CD14-positive monocyte (primary cell): ENCODE measurements around the gene OTOS. TPM values are rescaled to one million over a fixed set of nuclear protein-coding genes. Genes with fewer than 3 reads are reported as not detected.

Experiments used
- DNase-seq, 3 donors: peaks; one replicate each; pipeline ENCODE4 v3.0.0-alpha.2; 2011 to 2022
- H2AFZ ChIP-seq: 2 replicates; pipeline ENCODE4 v1.6.0; 2012; ENCODE audit warnings: mild to moderate bottlenecking, low read depth, low read length, inconsistent platforms; ENCODE audit not compliant: insufficient read depth, poor library complexity, severe bottlenecking
- H3K27ac ChIP-seq, 2 donors: 1 replicate in 1 of 2; 2 replicates in 1 of 2; pipeline ENCODE4 v1.5.1; 2012 to 2013; ENCODE audit warnings: low read length in 2 of 2, control low read depth in 1 of 2, inconsistent platforms in 1 of 2, low read depth in 1 of 2, mild to moderate bottlenecking in 1 of 2
- H3K27me3 ChIP-seq, 2 donors: one replicate each; pipeline versions ENCODE4 v1.6.0 to v1.6.1; 2011 to 2013; ENCODE audit warnings: low read length in 2 of 2; ENCODE audit not compliant: control insufficient read depth in 2 of 2, insufficient read depth in 2 of 2
- H3K36me3 ChIP-seq, 2 donors: replicated peaks in 1 of 2; 1 replicate in 1 of 2; 2 replicates in 1 of 2; pipeline versions ENCODE4 v1.5.1 to v1.6.1; 2012 to 2013; ENCODE audit warnings: low read length in 2 of 2, control low read depth in 1 of 2, inconsistent platforms in 1 of 2, mild to moderate bottlenecking in 1 of 2; ENCODE audit not compliant: insufficient read depth in 2 of 2, control insufficient read depth in 1 of 2
- H3K4me1 ChIP-seq, 2 donors: 1 replicate in 1 of 2; 2 replicates in 1 of 2; pipeline versions ENCODE4 v1.5.1 to v1.6.1; 2012 to 2013; ENCODE audit warnings: low read length in 2 of 2, control low read depth in 1 of 2, inconsistent platforms in 1 of 2, mild to moderate bottlenecking in 1 of 2, moderate library complexity in 1 of 2; ENCODE audit not compliant: insufficient read depth in 2 of 2, control insufficient read depth in 1 of 2
- H3K4me2 ChIP-seq: replicated peaks from 2 replicates; pipeline ENCODE3; 2012; ENCODE audit warnings: low read length, moderate library complexity, mild to moderate bottlenecking; ENCODE audit not compliant: poor library complexity, severe bottlenecking; ENCODE audit errors: extremely low read depth
- H3K4me3 ChIP-seq, 3 experiments: fragments of 200-600 bp in 1 of 3; sonication (generic) in 1 of 3; replicated peaks in 1 of 3; 1 replicate in 2 of 3; 2 replicates in 1 of 3; pipeline ENCODE4 v1.5.1; 2011 to 2013; ENCODE audit warnings: low read length in 3 of 3, mild to moderate bottlenecking in 3 of 3, control low read depth in 2 of 3, low read depth in 2 of 3, inconsistent platforms in 1 of 3, moderate library complexity in 1 of 3
- H3K79me2 ChIP-seq: 2 replicates; pipeline ENCODE4 v1.6.0; 2012; ENCODE audit warnings: mild to moderate bottlenecking, control low read depth, inconsistent platforms, low read length, moderate library complexity; ENCODE audit not compliant: insufficient read depth
- H3K9ac ChIP-seq: 2 replicates; pipeline ENCODE4 v1.6.0; 2017; ENCODE audit warnings: low read length, mild to moderate bottlenecking; ENCODE audit not compliant: insufficient read depth, poor library complexity, severe bottlenecking
- H3K9me3 ChIP-seq, 2 donors: replicated peaks in 1 of 2; 1 replicate in 1 of 2; 2 replicates in 1 of 2; pipeline versions ENCODE4 v1.5.1 to v1.6.1; 2012 to 2013; ENCODE audit warnings: low read length in 2 of 2, control low read depth in 1 of 2; ENCODE audit not compliant: control insufficient read depth in 1 of 2, insufficient read depth in 1 of 2
- H4K20me1 ChIP-seq: 2 replicates; pipeline ENCODE4 v1.6.0; 2012; ENCODE audit warnings: mild to moderate bottlenecking, low read length, control low read depth, moderate library complexity; ENCODE audit not compliant: insufficient read depth
- H3K27ac Mint-ChIP-seq, 7 donors: one replicate each; pipeline ENCODE4 v1.8.0; 2020; ENCODE audit warnings: mild to moderate bottlenecking in 7 of 7, mixed read lengths in 7 of 7, moderate library complexity in 6 of 7, inconsistent platforms in 2 of 7
- H3K27me3 Mint-ChIP-seq, 3 donors: one replicate each; pipeline ENCODE4 v1.8.0; 2021 to 2022; ENCODE audit warnings: low read depth in 3 of 3, mild to moderate bottlenecking in 3 of 3, mixed read lengths in 3 of 3, moderate library complexity in 3 of 3, inconsistent platforms in 1 of 3
- H3K36me3 Mint-ChIP-seq, 2 donors: one replicate each; pipeline ENCODE4 v1.8.0; 2020; ENCODE audit warnings: mixed read lengths in 2 of 2, inconsistent platforms in 1 of 2, mild to moderate bottlenecking in 1 of 2
- H3K4me1 Mint-ChIP-seq: one replicate; pipeline ENCODE4 v1.8.0; 2020; ENCODE audit warnings: mild to moderate bottlenecking, mixed read lengths
- H3K4me3 Mint-ChIP-seq, 2 donors: one replicate each; pipeline ENCODE4 v1.8.0; 2020; ENCODE audit warnings: mild to moderate bottlenecking in 2 of 2, mixed read lengths in 2 of 2, moderate library complexity in 1 of 2
- H3K9me3 Mint-ChIP-seq, 7 donors: one replicate each; pipeline ENCODE4 v1.8.0; 2020 to 2022; ENCODE audit warnings: mixed read lengths in 7 of 7, mild to moderate bottlenecking in 6 of 7, moderate library complexity in 6 of 7, inconsistent platforms in 2 of 7
- WGBS: methylation state at CpG from one replicate; pipeline ENCODE4 v1.1.5; 2013; ENCODE audit warnings: missing lambda C conversion rate; ENCODE audit not compliant: insufficient coverage; 5-methylcytosine and 5-hydroxymethylcytosine counted together
- intact Hi-C, 2 donors: fragments of 100-400 bp; cut with micrococcal nuclease; formaldehyde crosslinking; loops; one replicate each; pipeline versions ENCODE4 v1.15.0 to v1.15.1; 2023
- polyA plus RNA-seq, 3 donors: library from polyadenylated mRNA; depleted of rRNA in 1 of 3; unstranded in 2 of 3; stranded (reverse) in 1 of 3; fragments of 300-500 nt in 2 of 3; fragments of >200 nt in 1 of 3; fragmentation: Illumina TruSeq in 2 of 3; gene quantifications; 1 replicate in 2 of 3; 2 replicates in 1 of 3; pipeline ENCODE4 v1.2.3, GENCODE V29; 2012 to 2021
- TF ChIP-seq, protein P1 (sequence below): fragments of 200-600 bp; IDR thresholded peaks from one replicate; pipeline ENCODE4 v1.8.0; 2022; ENCODE audit warnings: antibody characterized with exemption, mild to moderate bottlenecking

Gene OTOS
- polyA plus RNA-seq, 3 donors, result not detected

DNA sequence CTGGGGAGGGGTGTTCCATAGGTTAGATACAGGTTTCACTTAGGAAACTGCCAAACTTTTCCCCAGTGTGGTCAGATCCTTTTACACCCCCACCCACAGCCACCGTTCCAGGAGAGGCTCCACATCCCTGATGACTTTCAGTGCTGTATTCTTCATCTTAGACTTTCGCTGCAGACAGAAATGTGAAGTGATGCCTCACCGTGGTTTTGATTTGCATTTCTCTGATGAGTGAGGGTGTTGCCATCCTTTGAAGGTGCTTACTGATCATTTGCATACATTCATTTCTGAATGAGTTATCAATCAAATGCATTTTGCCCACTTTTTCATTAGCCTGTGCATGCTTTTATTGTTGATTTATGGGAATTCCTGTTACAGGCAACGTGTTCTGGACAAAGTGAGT lies 19.3 kb downstream of the OTOS start:
- Histone ChIP-seq H3K9ac (no peak overlapping the region), H4K20me1 (no peaks in the 10 kb centered on the region), H3K27me3 (peaks cover 0 to 10% of the 10 kb centered on the region in 2 donors), H3K4me2 (no peak overlapping the region), H3K27ac (no peak overlapping the region), H3K36me3 (peaks cover 0 to 5% of the 10 kb centered on the region in 2 donors), H3K9me3 (no peaks in the 10 kb centered on the region), H3K4me3 (no peak overlapping the region), H3K4me1 (no peaks in the 10 kb centered on the region), H2AFZ (no peak overlapping the region), H3K79me2 (no peaks in the 10 kb centered on the region)
- Mint-ChIP-seq H3K27me3 (peaks cover 0 to 7% (median 5%) of the 10 kb centered on the region in 3 donors), H3K36me3 (peaks cover 0 to 5% of the 10 kb centered on the region in 2 donors), H3K4me1 (no peaks in the 10 kb centered on the region), H3K9me3 (peaks cover 0 to 4% (median 0%) of the 10 kb centered on the region in 7 donors), H3K4me3 (no peak overlapping the region), H3K27ac (peak overlapping the region in 1 of 7 donors; percentile 55)
- 80% methylated on average over 1 of the region's 4 CpGs for WGBS
- no peak for DNase-seq
- intact Hi-C loops, result no loop called here
- TF ChIP-seq, protein P1, sequence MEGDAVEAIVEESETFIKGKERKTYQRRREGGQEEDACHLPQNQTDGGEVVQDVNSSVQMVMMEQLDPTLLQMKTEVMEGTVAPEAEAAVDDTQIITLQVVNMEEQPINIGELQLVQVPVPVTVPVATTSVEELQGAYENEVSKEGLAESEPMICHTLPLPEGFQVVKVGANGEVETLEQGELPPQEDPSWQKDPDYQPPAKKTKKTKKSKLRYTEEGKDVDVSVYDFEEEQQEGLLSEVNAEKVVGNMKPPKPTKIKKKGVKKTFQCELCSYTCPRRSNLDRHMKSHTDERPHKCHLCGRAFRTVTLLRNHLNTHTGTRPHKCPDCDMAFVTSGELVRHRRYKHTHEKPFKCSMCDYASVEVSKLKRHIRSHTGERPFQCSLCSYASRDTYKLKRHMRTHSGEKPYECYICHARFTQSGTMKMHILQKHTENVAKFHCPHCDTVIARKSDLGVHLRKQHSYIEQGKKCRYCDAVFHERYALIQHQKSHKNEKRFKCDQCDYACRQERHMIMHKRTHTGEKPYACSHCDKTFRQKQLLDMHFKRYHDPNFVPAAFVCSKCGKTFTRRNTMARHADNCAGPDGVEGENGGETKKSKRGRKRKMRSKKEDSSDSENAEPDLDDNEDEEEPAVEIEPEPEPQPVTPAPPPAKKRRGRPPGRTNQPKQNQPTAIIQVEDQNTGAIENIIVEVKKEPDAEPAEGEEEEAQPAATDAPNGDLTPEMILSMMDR, result no peak

DNA sequence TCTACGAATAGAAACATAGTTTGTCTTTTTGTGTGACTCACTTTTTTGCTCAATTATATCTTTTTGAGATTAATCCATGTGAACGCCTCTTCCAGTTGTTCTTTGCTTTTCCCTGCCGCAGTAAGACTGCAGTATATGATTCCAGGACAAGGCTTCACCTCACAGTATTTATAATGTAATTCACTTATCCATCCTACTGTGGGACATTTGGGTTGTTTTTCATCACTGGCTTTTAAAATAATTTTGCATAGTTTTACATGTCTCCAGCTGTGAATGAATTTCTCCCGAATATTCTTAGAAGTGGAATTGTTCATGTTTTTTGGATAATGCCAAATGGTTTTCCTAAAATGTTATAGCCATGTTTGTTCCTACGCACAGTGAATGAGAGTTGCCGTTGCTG lies 26.2 kb downstream of the OTOS start:
- H3K4me1 Mint-ChIP-seq, result no peaks in the 10 kb centered on the region
- intact Hi-C loops, result no loop called here
- 90% methylated on average over 4 of the region's 6 CpGs for WGBS
- Histone ChIP-seq H3K4me3 (no peak overlapping the region), H3K9me3 (no peaks in the 10 kb centered on the region), H3K36me3 (no peaks in the 10 kb centered on the region), H4K20me1 (no peaks in the 10 kb centered on the region), H3K27me3 (peaks cover 0 to 10% of the 10 kb centered on the region in 2 donors), H3K79me2 (no peaks in the 10 kb centered on the region), H3K27ac (no peak overlapping the region), H3K4me1 (no peaks in the 10 kb centered on the region), H2AFZ (no peak overlapping the region), H3K9ac (no peak overlapping the region), H3K4me2 (no peak overlapping the region)
- peaks cover 0 to 4% (median 0%) of the 10 kb centered on the region in 7 donors for H3K9me3 Mint-ChIP-seq
- DNase-seq, result no peak
- H3K27me3 Mint-ChIP-seq, result peaks cover 6 to 21% (median 14%) of the 10 kb centered on the region in 3 donors
- H3K27ac Mint-ChIP-seq, result no peak overlapping the region
- TF ChIP-seq, protein P1, result no peak
- no peak overlapping the region for H3K4me3 Mint-ChIP-seq
- H3K36me3 Mint-ChIP-seq, result no peaks in the 10 kb centered on the region
